ENCODE results near the gene BCAS3.

The BCAS3 gene

DNA sequence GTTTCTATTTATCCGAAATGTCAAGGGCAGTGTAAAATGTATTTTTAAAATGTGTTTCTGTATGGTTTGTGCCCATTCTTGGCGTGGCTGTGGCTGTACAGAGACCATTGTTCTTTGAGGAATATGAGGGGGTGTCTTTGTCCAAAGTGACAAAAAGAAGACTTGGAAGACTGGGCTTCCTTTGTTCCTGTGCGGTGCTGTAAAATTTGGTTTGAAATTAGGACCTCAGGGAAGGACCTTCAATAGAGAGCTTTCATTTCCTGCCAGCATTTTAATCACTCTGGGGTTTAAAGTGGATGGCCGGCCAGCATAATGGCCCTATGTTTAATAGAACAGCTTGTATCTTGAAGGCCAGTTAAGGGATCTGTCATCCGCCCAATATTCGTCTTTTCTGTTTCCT is 531.9 kb downstream of the BCAS3 start:
- TF ChIP-seq, protein P1, sequence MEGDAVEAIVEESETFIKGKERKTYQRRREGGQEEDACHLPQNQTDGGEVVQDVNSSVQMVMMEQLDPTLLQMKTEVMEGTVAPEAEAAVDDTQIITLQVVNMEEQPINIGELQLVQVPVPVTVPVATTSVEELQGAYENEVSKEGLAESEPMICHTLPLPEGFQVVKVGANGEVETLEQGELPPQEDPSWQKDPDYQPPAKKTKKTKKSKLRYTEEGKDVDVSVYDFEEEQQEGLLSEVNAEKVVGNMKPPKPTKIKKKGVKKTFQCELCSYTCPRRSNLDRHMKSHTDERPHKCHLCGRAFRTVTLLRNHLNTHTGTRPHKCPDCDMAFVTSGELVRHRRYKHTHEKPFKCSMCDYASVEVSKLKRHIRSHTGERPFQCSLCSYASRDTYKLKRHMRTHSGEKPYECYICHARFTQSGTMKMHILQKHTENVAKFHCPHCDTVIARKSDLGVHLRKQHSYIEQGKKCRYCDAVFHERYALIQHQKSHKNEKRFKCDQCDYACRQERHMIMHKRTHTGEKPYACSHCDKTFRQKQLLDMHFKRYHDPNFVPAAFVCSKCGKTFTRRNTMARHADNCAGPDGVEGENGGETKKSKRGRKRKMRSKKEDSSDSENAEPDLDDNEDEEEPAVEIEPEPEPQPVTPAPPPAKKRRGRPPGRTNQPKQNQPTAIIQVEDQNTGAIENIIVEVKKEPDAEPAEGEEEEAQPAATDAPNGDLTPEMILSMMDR (IDR thresholded peaks at IDR 0.05; ENCODE audit: low read length, missing control alignments): no peak
- no peak overlapping the region for H3K4me3 ChIP-seq (replicated peaks; ENCODE audit: low read depth, low read length)
- DNase-seq (ENCODE audit: low read depth): no peak

DNA sequence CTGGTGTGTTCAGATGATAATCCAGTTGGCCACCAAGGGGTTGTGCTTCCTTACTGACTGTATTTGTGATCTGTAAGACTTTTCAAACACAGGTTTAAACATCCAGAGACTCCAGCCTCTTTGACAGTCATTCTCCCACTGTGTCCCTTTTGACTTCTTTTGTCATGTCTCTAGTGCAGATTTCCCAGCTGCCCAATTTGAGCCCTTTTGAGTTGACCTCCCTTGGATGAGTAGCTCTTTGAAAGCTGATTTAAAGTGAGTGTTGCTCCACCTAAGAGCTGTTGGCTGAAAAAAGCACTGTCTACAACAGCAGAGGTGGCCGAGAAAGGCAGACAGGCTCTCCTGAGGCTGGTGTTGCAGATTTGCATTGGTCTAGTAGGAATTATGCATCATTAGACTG is 533.6 kb downstream of the BCAS3 start:
- TF ChIP-seq, protein P1 (IDR thresholded peaks at IDR 0.05; ENCODE audit: low read length, missing control alignments): no peak
- no peak for DNase-seq (ENCODE audit: low read depth)
- no peak overlapping the region for H3K4me3 ChIP-seq (replicated peaks; ENCODE audit: low read depth, low read length)

DNA sequence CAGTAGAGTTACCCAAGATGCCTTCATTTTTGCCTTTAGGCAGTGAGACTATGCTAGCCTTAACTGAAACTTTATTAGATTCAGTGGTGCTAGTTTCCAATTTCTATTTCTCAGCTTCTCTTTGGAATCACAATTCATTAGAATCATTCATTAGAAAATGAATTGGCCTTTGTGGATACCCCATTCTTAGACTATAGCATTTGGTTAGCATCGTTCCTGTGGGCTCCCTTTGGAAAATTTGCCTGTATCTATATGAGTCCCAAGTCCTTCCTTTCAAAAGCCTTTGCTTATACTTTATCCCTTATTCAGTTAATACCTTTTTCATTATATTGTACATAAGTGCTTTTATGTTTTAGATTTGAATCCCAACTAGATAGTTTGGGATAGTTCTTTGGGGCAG is 535.0 kb downstream of the BCAS3 start:
- no peak overlapping the region for H3K4me3 ChIP-seq (replicated peaks; ENCODE audit: low read depth, low read length)
- TF ChIP-seq, protein P1 (IDR thresholded peaks at IDR 0.05; ENCODE audit: low read length, missing control alignments): no peak
- no peak for DNase-seq (ENCODE audit: low read depth)

DNA sequence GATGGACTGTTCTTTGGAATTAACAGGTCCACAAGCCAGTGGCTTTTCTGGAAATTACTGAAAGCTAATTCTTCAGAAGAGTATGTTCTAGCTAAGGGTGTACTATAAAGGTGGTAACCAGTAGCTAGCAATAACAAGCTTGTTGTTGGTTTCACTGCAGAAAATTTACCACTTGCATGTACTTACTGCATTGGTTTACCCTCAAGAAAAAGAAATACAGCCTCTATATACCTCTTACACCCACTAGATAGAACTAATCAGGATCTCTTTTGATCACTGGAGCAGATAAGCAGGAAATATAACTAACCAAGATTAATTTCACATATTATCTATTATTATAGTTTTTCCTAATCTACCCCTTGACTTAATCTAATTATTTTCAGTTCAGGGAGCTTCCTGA is 537.1 kb downstream of the BCAS3 start:
- DNase-seq (ENCODE audit: low read depth): no peak
- TF ChIP-seq, protein P1 (IDR thresholded peaks at IDR 0.05; ENCODE audit: low read length, missing control alignments): no peak
- H3K4me3 ChIP-seq (replicated peaks; ENCODE audit: low read depth, low read length): no peak overlapping the region

DNA sequence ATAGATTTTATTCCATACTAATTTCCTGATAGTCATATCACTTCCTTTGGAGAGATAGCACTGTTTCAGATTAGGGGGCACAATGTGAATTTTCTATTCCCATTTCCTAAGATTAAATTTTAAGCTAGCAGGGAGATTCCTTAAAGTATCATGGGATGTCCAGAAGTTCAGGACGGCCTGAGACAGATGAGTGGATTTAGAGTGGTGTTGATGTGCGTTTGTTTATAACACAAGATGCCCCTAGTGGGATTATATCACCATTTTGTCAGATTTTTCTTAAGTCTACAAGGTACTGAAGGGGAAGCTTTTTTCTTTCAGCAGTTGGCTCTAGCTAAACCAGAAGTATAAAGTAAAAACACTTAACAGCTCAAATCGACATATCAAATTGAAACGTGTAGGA is 538.4 kb downstream of the BCAS3 start:
- TF ChIP-seq, protein P1 (IDR thresholded peaks at IDR 0.05; ENCODE audit: low read length, missing control alignments): no peak
- no peak overlapping the region for H3K4me3 ChIP-seq (replicated peaks; ENCODE audit: low read depth, low read length)
- no peak for DNase-seq (ENCODE audit: low read depth)

DNA sequence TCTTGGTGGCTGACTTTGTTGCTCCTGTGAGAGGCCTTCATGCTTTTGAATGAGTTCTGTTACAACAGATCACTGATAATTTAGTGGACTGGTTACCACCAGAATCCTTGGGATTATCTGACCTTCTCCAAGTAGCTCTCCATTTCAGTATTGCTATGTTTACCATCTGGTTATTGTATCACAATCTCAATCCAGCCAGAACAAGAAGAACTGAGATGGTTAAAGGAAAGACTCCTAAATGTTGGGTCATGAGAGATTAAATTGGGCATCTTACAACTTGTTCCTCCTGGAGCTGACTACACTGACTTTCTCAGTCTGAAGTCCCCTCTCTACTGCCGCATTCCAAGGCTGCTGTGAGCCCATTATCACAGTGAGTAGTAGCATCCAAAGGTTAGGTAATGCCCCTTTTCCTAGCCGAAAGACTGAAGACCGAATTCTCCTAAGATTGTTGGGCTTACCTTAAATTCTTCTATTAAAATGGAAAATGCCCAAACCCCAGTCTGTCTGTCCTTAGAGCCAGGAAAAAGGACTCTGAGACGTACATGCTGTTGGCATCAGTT is 540.3 kb downstream of the BCAS3 start:
- TF ChIP-seq, protein P1 (IDR thresholded peaks at IDR 0.05; ENCODE audit: low read length, missing control alignments): no peak
- no peak overlapping the region for H3K4me3 ChIP-seq (replicated peaks; ENCODE audit: low read depth, low read length)
- no peak for DNase-seq (ENCODE audit: low read depth)

DNA sequence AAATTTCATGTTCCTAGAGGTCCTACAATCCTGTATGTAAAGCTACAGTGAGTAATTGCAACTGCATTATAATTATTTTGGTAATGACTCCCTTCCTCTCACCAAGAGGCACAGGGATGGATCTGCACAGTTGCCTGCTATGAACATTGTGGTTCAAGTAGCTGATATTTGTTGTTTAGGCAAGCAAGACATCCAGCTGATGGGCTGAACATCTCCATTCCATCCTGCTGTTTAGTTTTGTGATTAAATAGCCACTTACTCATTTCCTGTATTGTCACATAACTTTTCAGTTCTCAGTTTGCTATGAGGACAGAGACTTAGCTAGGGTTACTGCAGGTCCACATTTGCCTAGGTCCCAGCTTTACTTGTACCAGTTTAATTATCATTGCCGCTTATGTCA is 540.8 kb downstream of the BCAS3 start:
- peak; percentile 66 for DNase-seq (ENCODE audit: low read depth)

More for the DNA sequence above, 540.8 kb downstream of the BCAS3 start:
- TF ChIP-seq, protein P1 (IDR thresholded peaks at IDR 0.05; ENCODE audit: low read length, missing control alignments): no peak
- no peak overlapping the region for H3K4me3 ChIP-seq (replicated peaks; ENCODE audit: low read depth, low read length)
